ES-I3 (cell line): ENCODE data around the gene CFAP54.

Experiments
- H3K36me3 ChIP-seq: 2 replicates; pipeline ENCODE4 v1.6.1; 2013; ENCODE audit warnings: mild to moderate bottlenecking, low read length, control low read depth, moderate library complexity; ENCODE audit not compliant: insufficient read depth
- H3K4me1 ChIP-seq: 2 replicates; pipeline ENCODE4 v1.6.1; 2013; ENCODE audit warnings: mild to moderate bottlenecking, control low read depth, low read length; ENCODE audit not compliant: insufficient read depth
- H3K9ac ChIP-seq: 2 replicates; pipeline ENCODE4 v1.6.1; 2013; ENCODE audit warnings: low read depth, mild to moderate bottlenecking, low read length, moderate library complexity
- H3K9me3 ChIP-seq: 2 replicates; pipeline ENCODE4 v1.6.1; 2013; ENCODE audit warnings: mild to moderate bottlenecking, low read length, moderate library complexity; ENCODE audit not compliant: control insufficient read depth, insufficient read depth

Gene CFAP54

DNA sequence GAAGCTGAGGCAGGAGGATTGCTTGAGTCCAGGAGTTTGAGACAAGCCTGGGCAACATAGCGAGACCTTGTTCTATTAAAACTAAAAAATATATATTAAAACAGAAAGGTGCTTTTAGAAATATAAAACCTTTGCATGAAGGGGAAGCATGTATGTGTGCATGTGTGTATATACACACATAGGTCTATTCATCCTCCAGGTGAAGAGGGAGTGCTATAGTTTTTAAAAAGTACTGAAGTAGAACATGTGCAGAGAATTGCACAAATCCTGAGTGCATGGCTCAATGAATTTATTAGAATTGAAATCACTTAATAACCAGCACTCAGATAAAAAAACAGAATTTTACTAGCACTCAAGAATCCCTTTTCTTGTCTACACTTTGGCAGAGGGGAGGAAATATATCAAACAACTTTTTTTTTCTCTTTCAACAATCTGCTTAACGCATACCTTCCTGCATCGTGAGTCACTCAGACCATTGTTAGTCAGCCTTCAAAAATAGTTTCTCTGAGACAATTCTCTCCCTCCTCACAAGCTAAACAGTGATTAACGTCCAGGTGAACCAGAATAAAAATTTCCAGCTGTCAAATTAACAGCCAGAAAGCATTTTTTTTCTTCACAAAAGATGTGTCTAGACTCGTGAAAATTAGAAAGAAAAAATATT lies 400.0 kb downstream of the CFAP54 start:
- Histone ChIP-seq H3K36me3 (no peaks in the 10 kb centered on the region), H3K4me1 (peaks cover 24% of the 10 kb centered on the region), H3K9ac (no peak overlapping the region), H3K9me3 (0 out of 2 replicates have a peak, but pooled peaks cover 4% of the 10 kb centered on the region)

DNA sequence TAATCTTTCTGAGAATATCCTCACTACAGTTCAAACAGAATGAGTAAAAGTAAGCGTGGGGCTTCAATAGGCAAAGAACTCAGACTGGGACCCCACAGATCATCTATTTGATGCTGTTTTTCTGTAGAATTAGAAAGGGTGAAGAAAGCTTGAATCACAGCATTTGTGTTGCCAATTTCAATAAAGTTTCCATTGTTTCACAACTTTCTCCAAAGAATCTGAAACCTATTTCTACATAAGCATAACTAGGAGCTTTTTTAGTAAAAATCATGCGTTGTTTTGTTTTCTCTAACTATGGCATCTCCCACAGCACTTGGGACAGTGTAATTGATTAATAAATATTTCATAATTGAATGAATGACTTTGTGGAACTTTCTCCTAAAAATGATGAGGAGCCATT lies 401.0 kb downstream of the CFAP54 start:
- H3K4me1 ChIP-seq = peaks cover 24% of the 10 kb centered on the region
- no peak overlapping the region for H3K9ac ChIP-seq
- H3K36me3 ChIP-seq = no peaks in the 10 kb centered on the region
- H3K9me3 ChIP-seq = 0 out of 2 replicates have a peak, but pooled peaks cover 4% of the 10 kb centered on the region

DNA sequence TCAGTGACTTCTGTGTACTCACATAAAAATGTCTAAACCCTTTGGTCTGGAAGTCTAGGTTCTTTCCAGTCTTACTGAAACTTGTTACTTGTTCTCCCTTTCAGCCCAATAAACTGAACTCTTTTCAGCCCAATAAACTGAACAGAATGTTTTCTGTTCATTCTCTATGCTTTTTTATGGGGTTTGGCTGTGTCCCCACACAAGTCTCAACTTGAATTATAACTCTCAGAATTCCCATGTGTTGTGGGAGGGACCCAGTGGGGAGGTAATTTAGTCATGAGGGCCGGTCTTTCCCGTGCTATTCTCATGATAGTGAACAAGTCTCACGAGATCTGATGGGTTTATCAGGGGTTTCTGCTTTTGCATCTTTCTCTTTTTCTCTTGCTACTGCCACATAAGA lies 402.7 kb downstream of the CFAP54 start:
- Histone ChIP-seq H3K4me1 (peaks cover 22% of the 10 kb centered on the region), H3K9ac (no peak overlapping the region), H3K9me3 (0 out of 2 replicates have a peak, but pooled peaks cover 4% of the 10 kb centered on the region), H3K36me3 (no peaks in the 10 kb centered on the region)

DNA sequence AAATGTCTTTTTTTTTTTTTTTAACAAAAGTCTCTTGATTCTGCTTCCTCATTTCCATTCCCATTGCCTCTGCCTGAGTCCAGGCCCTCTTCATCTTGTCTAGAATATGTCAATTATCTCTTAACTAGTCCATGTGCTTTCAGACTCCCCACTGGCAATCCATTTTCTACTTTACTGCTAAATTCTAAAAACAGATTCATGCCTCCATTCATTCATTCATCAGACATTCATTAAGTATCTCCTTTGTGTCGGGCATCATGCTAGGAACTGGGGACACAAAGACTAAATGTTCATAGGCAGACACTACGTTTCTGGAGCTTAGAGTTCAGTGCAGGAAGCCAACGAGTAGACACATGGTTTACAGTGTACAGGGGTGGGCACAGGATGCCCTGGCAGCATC lies 408.0 kb downstream of the CFAP54 start:
- Histone ChIP-seq H3K4me1 (no peaks in the 10 kb centered on the region), H3K9me3 (0 out of 2 replicates have a peak, but pooled peaks cover 4% of the 10 kb centered on the region), H3K9ac (no peak overlapping the region), H3K36me3 (no peaks in the 10 kb centered on the region)

DNA sequence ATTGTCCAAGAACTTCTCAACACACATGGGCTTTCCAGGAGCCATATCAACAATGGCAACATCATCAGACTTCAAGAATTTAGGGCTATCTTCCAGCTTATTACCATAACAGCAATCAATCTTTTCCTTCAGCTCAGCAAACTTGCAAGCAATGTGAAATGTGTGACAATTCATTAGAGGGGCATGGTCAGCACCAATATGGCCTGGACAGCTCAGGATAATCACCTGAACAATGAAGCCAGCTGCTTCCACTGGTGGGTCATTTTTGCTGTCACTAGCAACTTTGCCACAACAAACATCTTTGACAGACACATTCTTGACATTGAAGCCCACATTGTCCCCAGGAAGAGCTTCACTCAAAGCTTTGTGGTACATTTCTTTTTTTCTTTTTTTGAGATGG lies 411.8 kb downstream of the CFAP54 start:
- H3K4me1 ChIP-seq = no peaks in the 10 kb centered on the region
- H3K36me3 ChIP-seq = no peaks in the 10 kb centered on the region
- no peak overlapping the region for H3K9ac ChIP-seq
- no peaks in the 10 kb centered on the region for H3K9me3 ChIP-seq

DNA sequence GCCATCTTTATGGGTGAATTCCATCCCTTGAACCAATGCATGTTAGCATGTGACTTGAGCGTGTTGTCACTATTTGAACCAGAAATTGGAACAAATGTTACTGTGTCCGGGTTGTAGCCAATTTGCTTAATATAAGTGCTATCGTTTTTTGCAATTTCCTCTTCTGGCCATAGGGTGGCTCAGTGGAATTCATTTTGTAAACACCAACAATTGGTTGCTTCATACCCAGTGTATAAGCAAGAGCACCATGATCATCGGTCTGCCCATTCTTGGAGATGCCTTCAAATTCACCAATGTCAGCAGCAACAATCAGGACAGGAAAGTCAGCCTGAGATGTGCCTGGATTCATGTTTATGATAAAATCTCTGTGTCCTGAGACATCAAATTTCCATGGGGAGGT lies 412.7 kb downstream of the CFAP54 start:
- no peaks in the 10 kb centered on the region for H3K4me1 ChIP-seq
- no peaks in the 10 kb centered on the region for H3K36me3 ChIP-seq
- H3K9ac ChIP-seq = no peak overlapping the region
- no peaks in the 10 kb centered on the region for H3K9me3 ChIP-seq

DNA sequence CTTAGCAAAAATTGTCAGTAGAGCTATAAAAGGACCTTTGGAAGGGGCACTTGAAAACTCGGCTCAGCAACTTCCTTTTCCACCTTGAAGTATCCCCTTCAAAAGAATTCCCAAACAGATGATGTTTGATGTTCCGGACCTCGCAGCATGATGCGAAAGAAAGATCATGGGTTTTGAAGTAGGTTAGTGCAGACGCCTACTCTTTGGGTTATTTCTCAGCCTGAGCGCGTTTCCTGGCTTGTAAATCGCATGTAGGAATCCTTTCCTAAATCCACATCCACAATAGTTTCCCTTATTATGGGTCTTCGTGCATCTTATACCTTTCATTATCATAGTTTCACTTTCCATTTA lies 417.1 kb downstream of the CFAP54 start:
- peak overlapping the region; percentile 82; the same call in 1 of the 2 replicates for H3K9ac ChIP-seq
- no peaks in the 10 kb centered on the region for H3K9me3 ChIP-seq

DNA sequence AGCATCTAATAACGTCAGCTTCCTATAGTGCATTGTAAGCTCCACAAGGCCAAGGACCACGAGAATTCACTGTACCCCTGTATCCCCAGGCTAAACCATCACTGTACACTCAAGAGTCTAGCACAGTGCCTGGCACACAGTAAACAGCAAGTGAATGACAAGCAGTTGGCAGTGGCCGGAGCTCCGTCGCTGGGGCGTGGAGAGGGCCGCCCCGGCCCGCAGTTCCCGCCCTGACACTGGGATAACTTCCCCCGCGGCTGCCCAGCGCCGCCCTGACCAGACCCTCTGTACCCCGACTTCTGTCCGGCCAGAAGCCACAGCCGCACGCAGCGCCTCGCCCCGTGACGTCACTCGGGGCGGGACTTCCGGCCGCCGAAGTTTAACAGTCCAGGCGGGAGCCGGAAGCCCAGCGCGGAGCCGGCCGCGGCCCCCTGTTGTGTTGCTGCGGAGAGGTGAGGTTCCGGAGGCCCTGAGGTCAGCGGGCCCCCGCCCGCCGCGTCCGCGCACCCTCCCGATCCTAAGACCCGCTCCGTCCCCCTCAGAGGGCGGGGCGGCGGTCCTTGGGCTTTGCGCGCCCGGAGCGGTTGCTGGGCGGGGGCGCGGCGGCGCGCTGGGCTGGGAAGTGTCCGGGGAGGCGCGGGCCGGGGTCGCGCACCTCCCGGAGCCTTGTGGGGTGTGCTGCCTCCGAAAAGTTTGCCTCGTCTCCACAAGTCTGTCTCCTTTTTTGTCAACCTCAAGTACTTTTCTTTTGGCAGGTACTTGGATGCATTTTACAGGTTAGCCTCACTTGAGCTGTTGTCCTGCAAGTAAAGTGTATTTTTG lies 417.7 kb downstream of the CFAP54 start, which contains the start of gene NEDD1:
TSS of gene NEDD1 (plus strand) at position 409 of the 822 bp plus-strand sequence. CDS start 2,503 bp downstream, outside the sequence.
- H3K9ac ChIP-seq = peak within 1 kb of the TSS; percentile 82

More for the DNA sequence above, 417.1 kb downstream of the CFAP54 start:
- H3K36me3 ChIP-seq = no peaks in the 10 kb centered on the region; the same call in 1 of the 2 replicates
- H3K4me1 ChIP-seq = peaks cover 12% of the 10 kb centered on the region

DNA sequence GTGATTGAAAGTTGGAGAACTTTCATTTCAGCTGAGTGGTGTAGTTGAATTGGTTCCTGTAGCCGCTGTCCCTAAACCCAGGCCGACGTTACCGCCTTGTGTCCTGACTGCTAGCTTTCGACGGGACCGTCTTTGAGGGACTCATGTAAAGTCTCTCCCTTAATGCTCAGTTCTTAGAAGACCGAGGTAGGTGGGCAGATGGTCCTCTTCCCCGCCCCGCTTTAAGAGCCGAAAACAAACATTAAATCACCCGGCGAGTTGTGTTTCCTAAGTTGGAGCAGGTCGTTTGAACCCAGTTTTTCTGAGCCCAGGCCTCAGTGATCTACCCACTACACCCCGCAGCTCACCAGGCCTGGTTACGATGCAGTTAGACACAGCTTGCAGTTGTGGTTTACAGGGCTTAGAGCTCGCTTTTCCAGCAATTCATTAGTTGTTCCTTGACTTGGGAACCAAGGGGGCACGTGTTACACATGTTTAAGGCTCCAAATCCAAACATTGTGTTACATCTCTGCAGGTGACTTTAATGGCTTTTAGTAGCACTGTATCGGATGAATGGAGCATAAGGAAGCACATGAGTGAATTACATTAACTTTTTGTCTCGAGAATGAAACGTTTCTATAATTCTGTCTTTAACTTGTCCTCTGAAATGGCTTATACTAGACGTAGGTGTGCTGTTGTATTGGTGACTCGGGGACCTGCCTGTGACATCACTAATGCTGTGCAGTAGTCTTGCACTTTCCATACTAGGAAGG lies 418.5 kb downstream of the CFAP54 start:
- H3K9ac ChIP-seq = peak overlapping the region; percentile 82
- H3K4me1 ChIP-seq = peaks cover 12% of the 10 kb centered on the region
- H3K9me3 ChIP-seq = no peaks in the 10 kb centered on the region
- no peaks in the 10 kb centered on the region; the same call in 1 of the 2 replicates for H3K36me3 ChIP-seq

More for the DNA sequence above, 417.7 kb downstream of the CFAP54 start, which contains the start of gene NEDD1:
- no peaks in the 10 kb centered on the region for H3K9me3 ChIP-seq
- peaks cover 12% of the 10 kb centered on the region for H3K4me1 ChIP-seq
- H3K36me3 ChIP-seq = no peaks in the 10 kb centered on the region; the same call in 1 of the 2 replicates

DNA sequence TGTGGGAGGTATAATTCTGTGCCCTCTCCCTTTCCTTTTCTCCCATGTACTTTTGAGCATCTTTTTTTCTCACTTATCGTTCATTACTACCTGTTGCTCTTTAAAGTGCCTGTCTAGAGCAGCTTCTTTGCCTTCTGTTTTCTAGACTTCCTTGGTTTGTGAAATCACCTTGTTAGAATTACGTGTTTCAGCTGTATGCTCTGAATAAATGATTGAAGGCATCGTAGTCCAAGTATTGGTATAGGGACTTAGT lies 419.0 kb downstream of the CFAP54 start:
- peak overlapping the region; percentile 82; the same call in 1 of the 2 replicates for H3K9ac ChIP-seq
- no peaks in the 10 kb centered on the region for H3K9me3 ChIP-seq
- H3K4me1 ChIP-seq = peaks cover 12% of the 10 kb centered on the region
- H3K36me3 ChIP-seq = no peaks in the 10 kb centered on the region; the same call in 1 of the 2 replicates

DNA sequence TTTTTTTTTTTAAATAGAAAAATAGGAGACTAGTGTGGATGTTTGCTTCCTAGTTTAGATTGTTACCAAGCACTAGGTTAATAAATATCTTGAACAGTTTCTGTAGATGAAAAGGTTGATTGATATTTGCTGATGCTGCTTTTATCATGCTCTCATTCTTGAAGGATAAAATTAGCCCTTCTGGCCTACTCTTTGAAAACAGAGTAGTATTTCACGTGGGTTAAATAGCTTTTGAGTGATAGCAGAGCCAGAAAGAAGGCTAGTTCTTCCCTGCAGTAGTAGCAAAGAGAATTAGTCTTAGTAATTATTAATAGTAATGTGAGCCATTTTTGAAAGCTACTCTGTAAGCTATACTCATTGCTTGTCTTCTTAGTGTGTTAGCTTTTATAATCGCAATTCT lies 422.9 kb downstream of the CFAP54 start:
- H3K4me1 ChIP-seq = peaks cover 12% of the 10 kb centered on the region
- H3K36me3 ChIP-seq = no peaks in the 10 kb centered on the region; the same call in 1 of the 2 replicates
- no peak overlapping the region for H3K9ac ChIP-seq
- H3K9me3 ChIP-seq = no peaks in the 10 kb centered on the region

DNA sequence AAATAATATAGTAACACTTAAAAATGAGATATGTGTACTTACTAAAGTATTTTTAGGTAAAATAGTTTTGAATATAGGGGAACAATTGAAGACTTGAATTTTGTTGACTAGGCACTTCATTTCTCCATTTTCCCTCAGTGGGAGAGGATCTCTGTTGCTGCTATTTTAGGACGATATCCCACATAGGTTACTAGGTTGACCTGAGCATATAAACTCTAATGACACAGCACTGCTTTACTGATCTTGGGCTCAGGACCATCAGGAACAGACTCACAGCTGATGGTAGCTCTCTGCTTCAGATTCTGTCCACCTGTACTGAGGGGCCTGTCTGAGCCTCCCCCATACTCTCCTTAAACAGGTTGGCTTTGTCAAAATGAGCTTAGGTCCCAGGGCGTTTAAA lies 423.6 kb downstream of the CFAP54 start:
- no peak overlapping the region for H3K9ac ChIP-seq
- H3K36me3 ChIP-seq = no peaks in the 10 kb centered on the region; the same call in 1 of the 2 replicates
- H3K4me1 ChIP-seq = peaks cover 12% of the 10 kb centered on the region
- no peaks in the 10 kb centered on the region for H3K9me3 ChIP-seq

DNA sequence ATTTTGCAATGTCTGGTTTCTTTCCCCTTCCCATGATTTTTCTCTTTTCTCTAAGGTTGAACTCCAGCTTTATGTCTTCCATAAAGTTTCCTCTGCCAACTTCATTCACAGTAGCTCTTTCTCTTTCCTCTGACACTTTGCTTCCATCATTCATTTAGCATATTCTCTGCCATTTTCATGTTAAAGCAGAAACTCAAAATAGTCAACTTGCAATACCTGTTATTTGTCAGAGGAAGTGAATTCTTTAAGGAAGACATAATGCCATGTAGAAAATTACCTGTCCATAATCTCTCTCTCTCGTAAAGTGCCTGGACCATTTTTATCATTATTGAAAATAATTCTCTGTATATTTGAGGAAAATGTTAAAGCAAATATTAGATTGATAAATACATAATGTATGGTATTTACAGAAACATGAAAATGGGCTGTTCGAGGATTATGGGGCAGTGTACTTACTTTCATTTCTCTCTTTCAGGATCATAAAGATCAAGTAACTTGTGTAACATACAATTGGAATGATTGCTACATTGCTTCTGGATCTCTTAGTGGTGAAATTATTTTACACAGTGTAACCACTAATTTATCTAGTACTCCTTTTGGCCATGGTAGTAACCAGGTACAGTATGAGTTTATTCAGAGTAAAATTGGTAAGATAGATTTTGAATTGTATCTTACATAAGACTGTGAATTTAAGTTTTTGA lies 430.3 kb downstream of the CFAP54 start:
- Histone ChIP-seq H3K4me1 (peaks cover 6% of the 10 kb centered on the region; the same call in 1 of the 2 replicates), H3K36me3 (no peaks in the 10 kb centered on the region), H3K9ac (no peak overlapping the region)

More for the DNA sequence above, 430.3 kb downstream of the CFAP54 start:
- H3K9me3 ChIP-seq = no peaks in the 10 kb centered on the region
